Coronary artery (tissue), 2 donors: ENCODE data around the gene GRIP1.

Source experiments
- DNase-seq: peaks from one replicate; pipeline ENCODE4 v3.0.0-alpha.2; 2017; ENCODE audit warnings: low spot score
- H3K27ac ChIP-seq, 2 donors: fragments of 200-600 bp; sonication (generic); one replicate each; pipeline ENCODE4 v1.5.1; 2016 to 2019
- H3K4me3 ChIP-seq: fragments of 200-600 bp; sonication (generic); 2 replicates; pipeline ENCODE4 v1.5.1; 2016; ENCODE audit warnings: mild to moderate bottlenecking, moderate library complexity
- CTCF ChIP-seq: fragments of 200-600 bp; sonication (generic); IDR thresholded peaks from one replicate; pipeline ENCODE4 v1.5.1; 2019; ENCODE audit warnings: antibody characterized with exemption

GRIP1 gene

DNA sequence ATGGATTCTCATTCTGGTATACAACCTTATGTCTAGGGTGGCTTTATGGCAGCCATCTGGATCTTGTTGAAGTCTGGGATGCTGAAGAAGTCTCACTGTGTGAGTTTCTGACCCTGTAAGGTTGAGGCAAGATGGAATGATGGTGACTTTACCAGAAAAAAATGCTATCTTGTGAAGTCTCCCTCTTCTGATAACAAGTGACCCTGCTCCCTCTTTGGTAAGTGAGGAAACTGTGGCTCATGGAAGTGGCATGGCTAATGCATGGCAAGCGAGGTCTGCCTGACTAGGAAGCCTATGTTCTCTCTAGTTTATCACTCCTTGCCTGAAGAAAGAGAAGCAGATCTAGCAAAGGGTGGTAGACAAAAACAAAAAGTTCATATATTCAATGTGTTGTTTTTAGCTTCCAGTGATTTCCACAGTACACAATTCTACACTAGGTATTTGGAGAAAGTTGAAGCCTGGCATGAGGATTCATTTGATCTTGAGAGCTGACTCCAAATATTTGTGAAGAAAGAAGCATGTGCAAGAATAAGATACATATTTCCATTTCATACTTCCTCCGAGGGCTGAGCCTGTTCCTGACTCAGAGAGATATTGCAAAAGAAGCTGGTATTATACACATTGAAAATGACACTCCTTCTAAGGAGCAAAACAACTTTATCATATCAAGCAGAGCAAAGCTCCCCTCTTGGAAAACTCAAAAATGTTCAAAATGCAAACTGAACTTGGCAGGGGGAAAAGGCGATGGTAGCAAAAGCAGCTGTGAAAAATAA, 313.0 kb downstream of the GRIP1 start:
- H3K27ac ChIP-seq, result no peak overlapping the region
- no peak for TF ChIP-seq CTCF
- no peak for DNase-seq
- no peak overlapping the region for H3K4me3 ChIP-seq

- no peak for TF ChIP-seq CTCF
- DNase-seq, result no peak
- H3K4me3 ChIP-seq, result no peak overlapping the region
- H3K27ac ChIP-seq, result no peak overlapping the region
Observed at GRCh38 chr12:66361703-66362102, 317.2 kb downstream of the GRIP1 start.

GRCh38 chr12:66359300-66359699, 319.6 kb downstream of the GRIP1 start:
- TF ChIP-seq CTCF, result no peak
- Histone ChIP-seq H3K27ac (no peak overlapping the region), H3K4me3 (no peak overlapping the region)
- no peak for DNase-seq

GRCh38 chr12:66354291-66354690, 324.6 kb downstream of the GRIP1 start:
- no peak for TF ChIP-seq CTCF
- Histone ChIP-seq H3K4me3 (no peak overlapping the region), H3K27ac (no peak overlapping the region)
- DNase-seq, result no peak

- DNase-seq, result no peak
- no peak for TF ChIP-seq CTCF
- Histone ChIP-seq H3K4me3 (no peak overlapping the region), H3K27ac (no peak overlapping the region)
Observed at GRCh38 chr12:66352899-66353298, 326.0 kb downstream of the GRIP1 start.

DNA sequence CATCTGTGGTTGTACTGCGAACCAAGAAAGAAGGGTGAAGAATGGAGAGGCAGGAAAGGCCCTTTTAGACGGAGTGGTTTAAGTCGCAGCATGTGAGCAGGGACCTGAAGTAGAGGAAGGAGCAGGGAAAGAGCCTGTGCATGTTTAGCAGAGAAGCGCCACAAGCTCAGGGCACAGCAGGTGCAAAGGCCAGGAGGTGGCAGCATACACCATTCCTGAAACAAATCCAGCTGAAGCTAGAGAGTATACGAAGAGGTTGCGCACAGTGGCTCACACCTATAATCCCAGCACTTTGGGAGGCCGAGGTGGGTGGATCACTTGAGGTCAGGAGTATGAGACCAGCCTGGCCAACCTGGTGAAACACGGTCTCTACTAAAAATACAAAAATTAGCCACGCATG, 326.7 kb downstream of the GRIP1 start:
- TF ChIP-seq CTCF, result no peak
- H3K4me3 ChIP-seq, result no peak overlapping the region
- no peak for DNase-seq
- no peak overlapping the region for H3K27ac ChIP-seq

DNA sequence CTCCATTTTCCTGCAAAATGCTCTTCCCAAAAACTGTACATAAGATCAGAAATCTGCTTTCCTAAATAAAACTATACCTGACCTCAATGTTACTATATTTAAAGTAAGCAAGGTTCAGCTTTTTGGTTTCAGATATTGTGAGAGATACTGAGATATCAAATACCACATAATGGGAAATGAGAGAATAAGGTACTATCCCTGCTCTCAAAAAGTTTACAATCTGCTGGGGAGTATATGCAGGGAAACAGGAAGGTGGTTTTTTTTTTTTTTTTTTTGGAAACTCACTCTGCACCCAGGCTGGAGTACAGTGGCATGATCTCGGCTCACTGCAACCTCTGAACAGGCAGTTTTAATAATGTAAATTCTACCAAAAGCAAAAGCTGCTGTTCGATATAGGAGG, 327.6 kb downstream of the GRIP1 start:
- DNase-seq, result no peak
- no peak overlapping the region for H3K27ac ChIP-seq
- no peak for TF ChIP-seq CTCF
- no peak overlapping the region for H3K4me3 ChIP-seq
